HG02840 (cell line): ENCODE measurements around the gene SLIT3.
"Not testable (repeated sequence)": the region's sequence is repeated elsewhere in the genome, so short reads cannot be mapped to it uniquely, and the experiment has no call there.

Source experiments
- ATAC-seq: cut with Tn5 transposase; IDR thresholded peaks from one replicate; pipeline ENCODE4 v1.9.1; 2021; ENCODE audit warnings: mild to moderate bottlenecking, moderate library complexity, moderate number of reproducible peaks; ENCODE audit not compliant: unreplicated experiment, low FRiP score

SLIT3 gene

GRCh38 chr5:169119288-169120048 lies 181.5 kb downstream of the SLIT3 start:
- ATAC-seq, result no peak

- no peak for ATAC-seq
Observed at GRCh38 chr5:169116961-169117461, 183.9 kb downstream of the SLIT3 start.

GRCh38 chr5:169115461-169116124 lies 185.3 kb downstream of the SLIT3 start:
- ATAC-seq, result no peak

- ATAC-seq, result no peak
Observed at GRCh38 chr5:169114466-169115065, 186.4 kb downstream of the SLIT3 start.

- ATAC-seq, result no peak
Observed at GRCh38 chr5:169112016-169112415, 188.9 kb downstream of the SLIT3 start.

- ATAC-seq, result no peak
Observed at GRCh38 chr5:169106911-169107706, 193.8 kb downstream of the SLIT3 start.

GRCh38 chr5:169105582-169105981 lies 195.4 kb downstream of the SLIT3 start:
- not testable (repeated sequence) for ATAC-seq

GRCh38 chr5:169104937-169105494 lies 195.9 kb downstream of the SLIT3 start:
- ATAC-seq, result no peak

- no peak for ATAC-seq
Observed at GRCh38 chr5:169103586-169104181, 197.3 kb downstream of the SLIT3 start.

- ATAC-seq, result no peak
Observed at GRCh38 chr5:169101966-169102365, 199.0 kb downstream of the SLIT3 start.

- no peak for ATAC-seq
Observed at GRCh38 chr5:169100735-169101075, 200.2 kb downstream of the SLIT3 start.

- no peak for ATAC-seq
Observed at GRCh38 chr5:169099801-169100734, 200.9 kb downstream of the SLIT3 start.

GRCh38 chr5:169098331-169099121 lies 202.4 kb downstream of the SLIT3 start:
- ATAC-seq, result no peak

- no peak for ATAC-seq
Observed at GRCh38 chr5:169097374-169098326, 203.3 kb downstream of the SLIT3 start.

GRCh38 chr5:169095976-169096375 lies 205.0 kb downstream of the SLIT3 start:
- ATAC-seq, result no peak

- no peak for ATAC-seq
Observed at GRCh38 chr5:169095410-169095960, 205.5 kb downstream of the SLIT3 start.
